ENCODE data around the gene KIF2B. TPM values are rescaled to one million over a fixed set of nuclear protein-coding genes. Genes with fewer than 3 reads are reported as not detected.

Gene KIF2B
- total and polyA plus RNA-seq, 12 donors = not detected

DNA sequence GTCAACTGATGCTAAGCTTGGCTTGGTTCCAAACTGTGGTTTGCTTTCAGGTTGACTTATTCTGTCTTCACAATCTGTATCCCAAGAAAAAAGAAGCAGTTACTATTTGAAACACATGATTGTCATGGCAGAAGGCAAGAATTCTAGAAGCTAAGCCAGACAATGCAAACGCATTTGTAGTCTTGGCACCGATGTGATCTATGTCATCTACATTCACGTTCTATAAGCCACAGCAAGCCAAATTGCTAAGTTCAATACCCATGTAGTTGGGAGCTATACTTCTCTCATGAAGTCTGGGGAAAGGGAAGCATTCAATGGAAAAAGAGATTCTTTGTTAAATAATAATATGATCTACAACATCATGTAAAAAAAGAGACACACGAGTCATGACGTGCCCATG lies 18.3 kb upstream of the KIF2B start:
- intact Hi-C loops (cut with DNase I) = no loop called here
- 74 to 86% (median 78%) methylated on average over 5 of the region's 5 CpGs for WGBS, 4 donors

DNA sequence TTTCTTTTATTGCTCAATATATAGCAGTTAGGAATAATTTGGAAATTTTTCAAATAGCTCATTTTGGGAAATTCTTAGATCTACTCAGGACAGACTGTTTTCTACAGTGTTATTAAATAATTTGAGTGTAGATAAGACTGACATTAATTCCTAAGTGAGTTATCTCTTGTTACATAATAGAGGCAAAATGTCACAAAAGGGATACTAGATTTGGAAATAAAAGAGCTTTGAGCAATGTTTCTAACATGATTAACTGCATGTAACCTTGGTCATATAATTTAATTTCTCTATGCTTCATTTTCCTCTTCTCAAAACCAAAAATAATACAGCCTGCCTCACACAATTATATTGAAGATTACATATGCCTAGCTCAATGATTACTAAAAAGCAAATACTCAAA lies 16.3 kb upstream of the KIF2B start:
- TF ChIP-seq, protein P1, sequence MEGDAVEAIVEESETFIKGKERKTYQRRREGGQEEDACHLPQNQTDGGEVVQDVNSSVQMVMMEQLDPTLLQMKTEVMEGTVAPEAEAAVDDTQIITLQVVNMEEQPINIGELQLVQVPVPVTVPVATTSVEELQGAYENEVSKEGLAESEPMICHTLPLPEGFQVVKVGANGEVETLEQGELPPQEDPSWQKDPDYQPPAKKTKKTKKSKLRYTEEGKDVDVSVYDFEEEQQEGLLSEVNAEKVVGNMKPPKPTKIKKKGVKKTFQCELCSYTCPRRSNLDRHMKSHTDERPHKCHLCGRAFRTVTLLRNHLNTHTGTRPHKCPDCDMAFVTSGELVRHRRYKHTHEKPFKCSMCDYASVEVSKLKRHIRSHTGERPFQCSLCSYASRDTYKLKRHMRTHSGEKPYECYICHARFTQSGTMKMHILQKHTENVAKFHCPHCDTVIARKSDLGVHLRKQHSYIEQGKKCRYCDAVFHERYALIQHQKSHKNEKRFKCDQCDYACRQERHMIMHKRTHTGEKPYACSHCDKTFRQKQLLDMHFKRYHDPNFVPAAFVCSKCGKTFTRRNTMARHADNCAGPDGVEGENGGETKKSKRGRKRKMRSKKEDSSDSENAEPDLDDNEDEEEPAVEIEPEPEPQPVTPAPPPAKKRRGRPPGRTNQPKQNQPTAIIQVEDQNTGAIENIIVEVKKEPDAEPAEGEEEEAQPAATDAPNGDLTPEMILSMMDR (IDR thresholded peaks at IDR 0.05) = no peak
- no peak for TF ChIP-seq POLR2A (IDR thresholded peaks at IDR 0.05)
- intact Hi-C loops (cut with DNase I) = no loop called here
- DNase-seq = no peak
- Histone ChIP-seq H3K27ac (no peak overlapping the region), H3K4me1 (replicated peaks in 1 of 2) (no peaks in the 10 kb centered on the region), H3K36me3 (replicated peaks in 1 of 2) (no peaks in the 10 kb centered on the region), H3K4me3 (no peak overlapping the region), H3K27me3 (no peaks in the 10 kb centered on the region), H3K9me3 (replicated peaks in 1 of 3) (peaks cover 0 to 3% (median 0%) of the 10 kb centered on the region in 3 donors)

More for the DNA sequence above, 18.3 kb upstream of the KIF2B start:
- no peak overlapping the region for H3K27ac ChIP-seq
- peaks cover 0 to 3% (median 0%) of the 10 kb centered on the region in 3 donors for H3K9me3 ChIP-seq (replicated peaks in 1 of 3)
- H3K4me1 ChIP-seq (replicated peaks in 1 of 2) = no peaks in the 10 kb centered on the region
- no peaks in the 10 kb centered on the region for H3K27me3 ChIP-seq
- DNase-seq = no peak
- H3K36me3 ChIP-seq (replicated peaks in 1 of 2) = no peaks in the 10 kb centered on the region
- no peak overlapping the region for H3K4me3 ChIP-seq
- TF ChIP-seq, protein P1 (IDR thresholded peaks at IDR 0.05) = no peak
- TF ChIP-seq POLR2A (IDR thresholded peaks at IDR 0.05) = no peak

DNA sequence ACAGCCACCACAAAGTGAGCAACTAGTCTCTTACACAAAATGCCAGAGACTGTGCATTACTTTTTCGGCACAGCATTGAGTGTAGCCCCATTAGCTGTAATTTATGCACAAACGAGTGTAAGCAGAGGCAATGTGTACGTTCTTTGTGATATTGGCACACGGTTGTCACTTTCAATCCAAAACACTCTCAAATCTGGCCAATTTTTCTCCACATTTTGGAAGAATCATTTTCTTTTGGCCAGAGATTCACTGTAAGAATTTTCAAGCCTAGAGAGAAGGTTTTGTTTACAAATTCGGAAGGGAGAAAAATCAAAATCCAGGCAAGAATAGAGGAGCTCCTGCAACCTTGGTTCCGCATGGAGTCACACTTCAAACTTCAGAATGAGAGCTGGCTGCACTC lies 15.4 kb upstream of the KIF2B start:
- H3K9me3 ChIP-seq (replicated peaks in 1 of 3) = peaks cover 0 to 3% (median 0%) of the 10 kb centered on the region in 3 donors
- no peak for DNase-seq
- TF ChIP-seq POLR2A (IDR thresholded peaks at IDR 0.05) = no peak
- TF ChIP-seq, protein P1 (IDR thresholded peaks at IDR 0.05) = no peak
- H3K27ac ChIP-seq = no peak overlapping the region
- H3K36me3 ChIP-seq (replicated peaks in 1 of 2) = no peaks in the 10 kb centered on the region
- H3K4me1 ChIP-seq (replicated peaks in 1 of 2) = no peaks in the 10 kb centered on the region
- WGBS, 4 donors = 67 to 70% (median 69%) methylated on average over 6 of the region's 6 CpGs
- intact Hi-C loops (cut with DNase I) = no loop called here
- no peak overlapping the region for H3K4me3 ChIP-seq
- no peaks in the 10 kb centered on the region for H3K27me3 ChIP-seq

DNA sequence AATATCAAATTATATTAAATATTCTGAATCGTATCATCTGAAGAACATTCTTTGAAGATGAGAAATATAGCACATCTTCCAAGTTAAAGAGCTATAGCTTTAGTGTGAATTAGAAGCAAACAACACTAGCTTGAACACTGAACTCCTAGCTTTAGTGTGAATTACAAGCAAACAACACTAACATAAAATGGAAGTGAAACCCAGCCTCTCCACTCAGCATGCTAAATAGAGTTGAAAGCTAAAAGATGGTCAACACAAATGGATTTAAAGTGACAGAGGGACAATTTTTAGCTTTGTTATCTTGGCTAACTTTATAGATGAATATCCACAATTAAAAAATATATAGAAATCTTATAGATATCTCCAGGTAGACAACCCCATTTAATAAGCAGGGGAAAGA lies 4.5 kb upstream of the KIF2B start:
- WGBS, 4 donors = 57 to 79% (median 63%) methylated on average over 1 of the region's 1 CpG
- H3K4me1 ChIP-seq (replicated peaks in 1 of 2) = no peaks in the 10 kb centered on the region

More for the DNA sequence above, 4.5 kb upstream of the KIF2B start:
- intact Hi-C loops (cut with DNase I) = no loop called here
- H3K27ac ChIP-seq = no peak overlapping the region
- H3K9me3 ChIP-seq (replicated peaks in 1 of 3) = no peaks in the 10 kb centered on the region
- no peak overlapping the region for H3K4me3 ChIP-seq
- H3K36me3 ChIP-seq (replicated peaks in 1 of 2) = no peaks in the 10 kb centered on the region
- no peak for DNase-seq
- no peaks in the 10 kb centered on the region for H3K27me3 ChIP-seq
- TF ChIP-seq POLR2A (IDR thresholded peaks at IDR 0.05) = no peak
- TF ChIP-seq, protein P1 (IDR thresholded peaks at IDR 0.05) = no peak

All from adrenal gland (tissue), 12 donors.